Right cardiac atrium (tissue), 5 donors: ENCODE measurements around the gene SLC25A14. TPM values are rescaled to one million over a fixed set of nuclear protein-coding genes. Genes with fewer than 3 reads are reported as not detected.
"Not testable (repeated sequence)": the region's sequence is repeated elsewhere in the genome, so short reads cannot be mapped to it uniquely, and the experiment has no call there.

Experiments used
- ATAC-seq, 2 donors: fragments of 200-7000 bp; cut with Tn5 transposase; one replicate each; pipeline versions ENCODE4 v1.8.0 to v1.9.1; 2020; ENCODE audit warnings: moderate library complexity in 2 of 2, mild to moderate bottlenecking in 1 of 2
- DNase-seq, 3 donors: peaks; one replicate each; pipeline ENCODE4 v3.0.0-alpha.2; 2020
- H3K27ac ChIP-seq: one replicate; pipeline ENCODE4 v1.5.1; 2013; ENCODE audit warnings: mild to moderate bottlenecking, low read length, control low read depth, moderate library complexity
- H3K27me3 ChIP-seq: one replicate; pipeline ENCODE4 v1.6.1; 2013; ENCODE audit not compliant: control insufficient read depth, insufficient read depth
- H3K4me1 ChIP-seq: one replicate; pipeline ENCODE4 v1.6.1; 2013; ENCODE audit warnings: low read length; ENCODE audit not compliant: control insufficient read depth, insufficient read depth
- H3K4me3 ChIP-seq: one replicate; pipeline ENCODE4 v1.5.1; 2013; ENCODE audit warnings: low read length, control low read depth
- H3K9me3 ChIP-seq: one replicate; pipeline ENCODE4 v1.6.1; 2013; ENCODE audit warnings: low read length; ENCODE audit not compliant: control insufficient read depth
- WGBS: extraction: QIAGEN DNeasy Blood & Tissue Kit; methylation state at CpG from one replicate; pipeline ENCODE4 v1.1.7; 2013; 5-methylcytosine and 5-hydroxymethylcytosine counted together
- intact Hi-C, 4 donors: fragments of 100-400 bp; cut with DNase I; formaldehyde crosslinking; loops; one replicate each; pipeline versions ENCODE4 v1.11.0 to v1.14.0; 2022 to 2023
- polyA plus RNA-seq: library from polyadenylated mRNA; stranded (reverse); fragments of 200-250 nt; gene quantifications from one replicate; pipeline ENCODE4 v1.2.3, GENCODE V29; 2013
- total RNA-seq, 4 donors: library from RNA; stranded (reverse); fragmentation: NEBNext Ultra II Directional; extraction: Animal tissue kit (Norgen Biotek cat#: 25700); gene quantifications; one replicate each; pipeline ENCODE4 v1.2.1, GENCODE V29; 2021
- donor health status: healthy with polysubstance abuse.
- donor health status: DM: no; HTN: yes; CAD: no.
- donor health status: DM: no; HTN: no; CAD: no.
- donor health status: DM: no; HTN: yes; CAD: no; lungs with severe emphysema.
- donor health status: DM: yes; HTN: yes; CAD: no.

The SLC25A14 gene
- total and polyA plus RNA-seq, 5 donors: 5.5 to 7.9 (median 6.5) TPM

DNA sequence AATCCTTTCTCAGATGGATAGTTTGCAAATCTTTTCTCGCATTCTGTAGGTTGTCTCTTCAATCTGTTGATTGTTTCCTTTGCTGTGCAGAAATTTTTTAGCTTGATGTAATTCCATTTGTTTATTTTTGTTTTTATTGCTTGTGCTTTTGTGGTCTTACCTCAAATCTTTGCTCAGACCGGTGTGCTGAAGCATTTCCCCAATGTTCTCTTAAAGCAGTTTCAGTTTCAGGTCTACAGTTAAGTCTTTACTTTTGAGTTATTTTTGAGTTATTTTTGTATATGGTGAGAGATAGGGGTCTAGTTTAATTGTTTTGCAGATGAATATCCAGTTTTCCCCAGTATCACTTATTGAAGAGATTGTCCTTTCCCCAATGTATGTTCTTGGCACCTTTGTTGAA lies 18.2 kb upstream of the SLC25A14 start:
- no peak for DNase-seq
- ATAC-seq: no peak
- Histone ChIP-seq H3K27ac (no peak overlapping the region), H3K4me1 (no peaks in the 10 kb centered on the region), H3K4me3 (no peak overlapping the region), H3K9me3 (no peaks in the 10 kb centered on the region), H3K27me3 (no peaks in the 10 kb centered on the region)
- intact Hi-C loops: no loop called here
- WGBS: 86% methylated on average over 2 of the region's 2 CpGs

DNA sequence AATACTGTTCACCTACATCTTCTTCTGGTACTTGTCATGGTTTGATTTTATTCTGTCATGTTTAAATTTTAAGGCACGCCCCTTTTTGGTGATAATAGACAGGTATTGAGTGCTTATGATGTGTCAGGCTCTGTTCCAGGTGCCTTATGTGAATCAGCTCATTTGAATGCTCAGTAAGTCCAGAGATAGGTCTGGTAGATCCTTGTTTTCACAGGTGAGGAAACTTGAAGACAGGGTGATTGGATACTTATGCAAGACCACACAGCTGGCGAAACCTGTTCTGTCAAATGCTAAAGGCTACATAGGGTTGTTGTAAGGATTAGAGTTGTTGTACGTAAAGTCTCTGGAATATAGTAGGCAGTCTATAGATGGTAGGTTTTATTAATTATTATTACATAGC lies 9.6 kb upstream of the SLC25A14 start:
- no peak for ATAC-seq
- Histone ChIP-seq H3K4me1 (no peaks in the 10 kb centered on the region), H3K9me3 (no peaks in the 10 kb centered on the region), H3K27me3 (no peaks in the 10 kb centered on the region), H3K4me3 (no peak overlapping the region), H3K27ac (no peak overlapping the region)
- DNase-seq: no peak
- intact Hi-C loops: no loop called here
- WGBS: 86% methylated on average over 3 of the region's 3 CpGs

DNA sequence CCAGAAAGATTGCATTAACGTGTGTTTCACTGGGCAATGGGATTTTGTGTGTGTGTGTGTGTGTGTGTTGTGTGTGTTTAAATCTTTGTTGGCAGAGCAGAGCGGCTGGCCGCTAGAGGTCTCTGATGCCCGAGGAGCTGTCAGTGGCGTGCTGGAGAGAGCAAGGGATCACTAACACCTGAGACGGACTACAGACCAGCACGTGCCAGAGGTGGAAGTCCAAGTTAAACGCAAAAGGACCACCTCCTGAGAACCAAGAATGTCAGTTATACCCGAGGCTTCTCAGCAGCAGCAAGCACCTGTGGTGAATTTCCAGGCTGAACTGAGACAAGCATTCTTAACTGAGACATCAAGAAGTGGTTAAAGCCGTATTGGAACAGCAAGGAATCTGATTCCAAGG lies 9.0 kb upstream of the SLC25A14 start:
- H3K4me1 ChIP-seq: no peaks in the 10 kb centered on the region
- H3K27ac ChIP-seq: no peak overlapping the region
- H3K27me3 ChIP-seq: no peaks in the 10 kb centered on the region
- intact Hi-C loops: no loop called here
- H3K9me3 ChIP-seq: no peaks in the 10 kb centered on the region
- WGBS: 5% methylated on average over 10 of the region's 10 CpGs
- ATAC-seq: peak in 1 of 2 donors; percentile 58
- no peak overlapping the region for H3K4me3 ChIP-seq
- DNase-seq: peak in 2 of 3 donors; percentile 59 to 74

DNA sequence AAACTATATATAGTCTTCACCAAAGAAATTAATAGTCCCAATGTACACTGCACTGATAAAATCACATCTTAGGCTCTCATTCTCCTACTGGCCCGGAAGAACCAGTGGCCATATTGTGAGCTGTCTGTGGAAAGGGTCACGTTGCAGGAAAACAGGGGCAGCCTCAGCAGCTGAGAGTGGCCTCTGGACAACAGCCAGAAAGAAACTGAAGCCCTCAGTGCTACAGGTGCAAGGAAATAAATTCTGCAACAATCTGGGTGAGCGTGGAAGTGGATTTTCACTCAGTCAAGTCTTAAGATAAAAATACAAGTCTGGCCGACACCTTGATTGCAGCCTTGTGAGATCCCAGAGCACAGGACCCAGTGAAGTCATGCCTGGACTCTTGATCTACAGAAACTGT lies 3.2 kb upstream of the SLC25A14 start:
- Histone ChIP-seq H3K27me3 (no peaks in the 10 kb centered on the region), H3K4me3 (no peak overlapping the region), H3K4me1 (peaks cover 4% of the 10 kb centered on the region), H3K9me3 (no peaks in the 10 kb centered on the region), H3K27ac (no peak overlapping the region)
- DNase-seq (no peak), ATAC-seq (no peak)
- intact Hi-C loops: no loop called here
- WGBS: 50% methylated on average over 4 of the region's 4 CpGs

DNA sequence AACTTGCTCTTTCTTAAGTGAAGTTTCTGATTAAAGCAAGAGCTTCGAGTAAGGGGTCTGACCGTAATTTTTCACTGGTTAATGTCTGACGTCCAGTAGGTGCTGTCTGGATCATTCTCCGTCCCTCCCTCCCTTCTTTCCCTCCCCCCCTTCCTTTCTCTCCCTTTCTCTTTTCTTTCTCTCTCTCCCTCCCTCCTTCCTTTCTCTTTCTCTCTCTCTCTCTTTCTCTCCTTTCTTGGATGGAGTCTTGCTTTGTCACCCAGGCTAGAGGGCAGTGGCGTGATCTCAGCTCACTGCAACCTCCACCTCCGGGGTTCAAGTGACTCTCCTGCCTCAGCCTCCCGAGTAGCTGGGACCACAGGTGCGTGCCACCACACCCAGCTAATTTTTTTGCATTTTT lies 850 bp upstream of the SLC25A14 start:
- intact Hi-C loops, DNase-seq, H3K27ac ChIP-seq, ATAC-seq, H3K4me3 ChIP-seq, H3K4me1 ChIP-seq, H3K9me3 ChIP-seq, H3K27me3 ChIP-seq: not testable (repeated sequence)
- WGBS: 70% methylated on average over 8 of the region's 8 CpGs

DNA sequence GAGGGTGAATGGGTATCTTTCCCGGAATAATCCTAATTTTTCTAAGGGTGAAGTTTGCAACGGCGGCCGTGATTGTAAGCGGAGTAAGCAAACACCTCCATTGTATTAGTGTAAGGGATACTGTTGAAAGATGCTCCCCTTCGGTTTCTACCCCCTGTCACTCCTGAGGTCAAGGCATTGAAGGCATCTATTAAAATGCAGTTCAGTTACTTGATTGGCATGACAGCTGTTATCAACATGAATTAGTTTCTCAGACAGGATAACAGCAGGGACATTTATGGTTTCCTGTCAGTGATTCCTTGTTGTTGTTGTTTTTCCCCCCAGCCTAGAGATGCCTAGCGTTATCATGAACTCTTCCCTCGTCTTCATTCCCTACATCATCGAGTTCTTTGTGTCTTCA lies 552 bp downstream of the SLC25A14 start:
- Histone ChIP-seq H3K4me1 (peaks cover 4% of the 10 kb centered on the region), H3K4me3 (peak overlapping the region; percentile 93), H3K9me3 (no peaks in the 10 kb centered on the region), H3K27me3 (no peaks in the 10 kb centered on the region), H3K27ac (peak overlapping the region; percentile 24)
- 3% methylated on average over 9 of the region's 9 CpGs for WGBS
- intact Hi-C loops: no loop called here
- DNase-seq (no peak), ATAC-seq (no peak)

DNA sequence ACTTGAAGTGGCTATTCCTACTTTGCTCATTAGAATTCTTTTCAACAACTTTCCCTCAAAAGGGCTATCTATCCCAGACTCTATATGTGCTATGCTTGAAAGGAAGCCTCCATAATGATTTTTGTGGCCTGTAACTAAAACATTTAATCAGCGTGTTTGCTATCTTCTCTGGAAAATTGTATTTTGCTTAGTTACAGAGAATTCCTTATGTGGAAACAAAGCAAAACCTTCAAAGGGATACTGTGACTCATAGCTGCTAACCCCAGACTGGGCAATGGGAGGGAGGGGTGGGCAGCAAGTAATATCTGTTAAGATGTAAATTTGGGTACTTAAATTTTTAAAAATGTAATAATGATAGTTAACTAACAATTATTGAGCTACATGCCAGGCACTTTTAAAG lies 3.7 kb downstream of the SLC25A14 start:
- H3K27ac ChIP-seq: no peak overlapping the region
- ATAC-seq (no peak), DNase-seq (no peak)
- no peak overlapping the region for H3K4me3 ChIP-seq
- peaks cover 4% of the 10 kb centered on the region for H3K4me1 ChIP-seq
- intact Hi-C loops: no loop called here
- no peaks in the 10 kb centered on the region for H3K9me3 ChIP-seq
- no peaks in the 10 kb centered on the region for H3K27me3 ChIP-seq
- WGBS: 93% methylated on average over 1 of the region's 1 CpG

DNA sequence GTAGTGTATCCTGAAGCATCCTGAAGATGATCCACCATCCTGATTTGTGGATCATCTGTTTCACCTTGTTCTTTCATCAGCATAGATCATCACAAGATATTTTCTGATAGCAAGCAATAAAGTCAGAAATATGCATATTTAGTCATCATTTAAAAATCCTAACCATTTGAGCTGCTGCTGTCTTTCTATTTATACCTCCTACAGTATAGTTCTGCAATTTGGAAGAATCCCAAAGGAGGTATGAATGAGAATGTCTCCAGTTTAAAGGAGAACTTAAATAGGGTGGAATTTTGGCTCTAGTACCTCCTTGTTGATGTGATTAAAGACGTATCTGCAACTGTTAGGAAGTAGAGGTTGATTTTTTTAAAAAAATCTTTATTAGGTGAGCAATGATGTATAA lies 7.6 kb downstream of the SLC25A14 start:
- intact Hi-C loops: no loop called here
- H3K4me1 ChIP-seq: no peaks in the 10 kb centered on the region
- H3K27me3 ChIP-seq: no peaks in the 10 kb centered on the region
- 19% methylated on average over 1 of the region's 1 CpG for WGBS
- ATAC-seq (no peak), DNase-seq (no peak)
- no peak overlapping the region for H3K4me3 ChIP-seq
- no peak overlapping the region for H3K27ac ChIP-seq
- no peaks in the 10 kb centered on the region for H3K9me3 ChIP-seq

DNA sequence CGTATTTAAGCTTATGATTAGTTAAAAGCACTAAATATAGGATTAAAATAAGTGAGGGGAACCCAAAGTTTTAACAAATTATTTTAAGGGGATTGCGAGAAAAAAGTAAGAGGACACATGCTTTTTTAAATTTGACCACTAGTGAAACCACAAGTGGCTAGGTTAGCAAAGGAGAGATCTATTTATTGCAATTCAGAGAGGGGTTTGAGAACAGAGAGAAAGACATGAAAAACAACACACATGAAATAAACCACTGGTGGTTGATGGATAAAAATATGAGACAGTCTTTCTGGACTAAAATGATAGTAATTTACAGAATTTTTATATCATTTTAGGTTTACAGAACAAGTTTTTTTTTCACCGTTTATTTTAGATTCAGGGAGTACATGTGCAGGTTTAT lies 11.8 kb downstream of the SLC25A14 start:
- Histone ChIP-seq H3K4me3 (no peak overlapping the region), H3K27ac (no peak overlapping the region), H3K9me3 (no peaks in the 10 kb centered on the region), H3K27me3 (no peaks in the 10 kb centered on the region), H3K4me1 (no peaks in the 10 kb centered on the region)
- no peak for ATAC-seq
- WGBS: 97% methylated on average over 3 of the region's 3 CpGs
- intact Hi-C loops: no loop called here
- DNase-seq: no peak

DNA sequence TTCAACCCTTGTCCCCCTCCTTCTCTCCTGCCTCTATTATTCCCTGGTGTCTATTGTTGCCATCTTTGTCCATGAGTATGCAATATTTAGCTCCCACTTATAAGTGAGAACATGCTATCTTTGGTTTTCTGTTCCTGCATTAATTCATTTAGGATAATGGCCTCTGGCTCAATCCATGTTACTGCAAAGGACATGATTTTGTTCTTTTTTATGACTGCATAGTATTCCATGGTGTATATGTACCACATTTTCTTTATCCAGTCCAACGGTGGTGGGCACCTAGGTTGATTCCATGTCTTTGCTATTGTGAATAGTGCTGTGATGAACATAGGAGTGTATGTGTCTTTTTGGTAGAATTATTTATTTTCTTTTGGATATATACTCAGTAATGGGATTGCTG lies 12.3 kb downstream of the SLC25A14 start:
- DNase-seq, H3K27ac ChIP-seq, ATAC-seq, intact Hi-C loops, H3K4me1 ChIP-seq, H3K27me3 ChIP-seq, H3K4me3 ChIP-seq, H3K9me3 ChIP-seq: not testable (repeated sequence)
- 97% methylated on average over 1 of the region's 1 CpG for WGBS

DNA sequence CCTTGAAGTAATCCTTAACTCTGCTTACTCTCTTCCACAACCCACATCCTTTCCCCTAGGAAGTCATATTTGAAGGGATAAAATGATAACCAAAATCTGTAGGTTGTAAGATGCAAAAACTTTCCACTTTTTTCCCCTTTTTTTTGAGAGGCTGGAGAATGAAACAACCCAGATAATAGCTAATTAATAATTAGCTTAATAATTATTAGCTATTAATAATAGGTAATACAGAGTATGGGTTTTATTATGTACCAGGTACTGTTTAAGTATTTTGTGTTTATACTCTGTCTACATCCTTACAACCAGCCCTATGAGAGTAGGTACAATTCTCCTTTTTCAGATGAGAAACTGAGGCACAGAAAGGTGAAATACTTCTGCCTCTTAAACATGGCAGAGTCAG lies 36.4 kb downstream of the SLC25A14 start:
- H3K27ac ChIP-seq: no peak overlapping the region
- no peak for ATAC-seq
- intact Hi-C loops: no loop called here
- no peaks in the 10 kb centered on the region for H3K27me3 ChIP-seq
- H3K4me3 ChIP-seq: no peak overlapping the region
- no peaks in the 10 kb centered on the region for H3K9me3 ChIP-seq
- no peaks in the 10 kb centered on the region for H3K4me1 ChIP-seq
- DNase-seq: no peak

DNA sequence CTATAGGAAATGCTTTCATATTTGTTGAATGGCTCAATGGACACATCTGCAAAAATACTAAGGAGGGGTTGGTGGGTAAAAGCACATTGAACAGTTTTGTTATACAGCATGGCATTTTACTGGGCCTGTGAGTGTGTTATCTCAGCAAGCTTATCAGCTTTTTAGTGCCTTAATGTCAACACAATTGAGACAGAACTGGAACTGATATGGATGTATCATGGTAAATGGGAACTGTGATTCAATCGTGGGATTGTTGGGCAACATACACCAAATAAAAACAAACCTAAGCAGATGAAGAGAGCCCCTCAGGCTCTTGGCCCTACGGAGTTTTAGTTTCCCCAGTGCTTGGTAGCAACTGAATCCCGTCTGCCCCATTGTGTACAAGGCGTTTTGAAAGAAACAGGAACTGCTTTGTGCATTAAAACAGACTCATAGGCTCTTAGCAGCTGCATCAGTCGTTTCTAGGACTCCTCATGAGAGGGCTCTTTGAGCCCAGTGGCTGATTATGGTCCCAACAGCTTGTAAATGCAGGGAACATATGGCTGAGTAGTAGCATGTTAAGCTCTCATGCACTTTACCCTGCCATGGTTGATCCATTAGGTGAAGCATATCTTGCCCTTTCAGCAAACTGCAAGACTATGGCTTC lies 38.4 kb downstream of the SLC25A14 start:
- intact Hi-C loops: no loop called here
- no peak overlapping the region for H3K27ac ChIP-seq
- ATAC-seq (no peak), DNase-seq (no peak)
- no peaks in the 10 kb centered on the region for H3K9me3 ChIP-seq
- H3K4me3 ChIP-seq: no peak overlapping the region
- WGBS: 33% methylated on average over 5 of the region's 5 CpGs
- H3K4me1 ChIP-seq: no peaks in the 10 kb centered on the region
- no peaks in the 10 kb centered on the region for H3K27me3 ChIP-seq
